Measurements from ENCODE around the gene CD74. TPM values are rescaled to one million over a fixed set of nuclear protein-coding genes. Genes with fewer than 3 reads are reported as not detected.

The CD74 gene
- total and polyA plus RNA-seq, 2 of the 13 experiments (the other 11 are each of a cell fraction or from before 2014, with no cell fraction given), result 34.1 to 84.4 TPM

GRCh38 chr5:150428106-150428876 is 15.6 kb upstream of the CD74 start (continued):
- no peak for TF ChIP-seq SNAI1 (CRISPR knock-in tag; IDR thresholded peaks at IDR 0.05; ENCODE audit: borderline replicate concordance)
- TF ChIP-seq ATF4 (CRISPR knock-in tag; IDR thresholded peaks at IDR 0.05), result no peak
- no peak for TF ChIP-seq HMG20B (CRISPR knock-in tag; conservative IDR thresholded peaks at IDR 0.05)
- no peak for TF ChIP-seq REST (IDR thresholded peaks at IDR 0.05; ENCODE audit: borderline replicate concordance in 1 of 2, low read depth in 1 of 2, low read length in 2 of 2)
- no peak for TF ChIP-seq ZNF3 (CRISPR knock-in tag; IDR thresholded peaks at IDR 0.05)
- no peak for TF ChIP-seq SKIL (CRISPR knock-in tag; IDR thresholded peaks at IDR 0.05; ENCODE audit: borderline replicate concordance)
- TF ChIP-seq ZNF672 (CRISPR knock-in tag; IDR thresholded peaks at IDR 0.05), result no peak
- TF ChIP-seq ZNF329 (CRISPR knock-in tag; IDR thresholded peaks at IDR 0.05; ENCODE audit: low read depth), result no peak
- no peak for TF ChIP-seq ZNF660 (CRISPR knock-in tag; IDR thresholded peaks at IDR 0.05; ENCODE audit: borderline replicate concordance, low read depth)
- TF ChIP-seq SIX4 (CRISPR knock-in tag; IDR thresholded peaks at IDR 0.05), result no peak
- TF ChIP-seq DR1 (CRISPR knock-in tag; IDR thresholded peaks at IDR 0.05), result 0 out of 2 replicates have a peak, but pooled peaks have one; percentile 50
- TF ChIP-seq NR0B2 (CRISPR knock-in tag; IDR thresholded peaks at IDR 0.05), result no peak
- TF ChIP-seq BRD4 (CRISPR knock-in tag; IDR thresholded peaks at IDR 0.05), result no peak
- TF ChIP-seq ZC3H13 (CRISPR knock-in tag; IDR thresholded peaks at IDR 0.05), result no peak
- TF ChIP-seq POLR2AphosphoS2 (IDR thresholded peaks at IDR 0.05; ENCODE audit: low read depth, low read length), result no peak
- TF ChIP-seq EHMT2 (IDR thresholded peaks at IDR 0.05; ENCODE audit: borderline replicate concordance, low read depth, low read length), result no peak
- no peak for TF ChIP-seq ZNF10 (CRISPR knock-in tag; IDR thresholded peaks at IDR 0.05; ENCODE audit: borderline replicate concordance, low read depth)
- TF ChIP-seq ZNF367 (CRISPR knock-in tag; IDR thresholded peaks at IDR 0.05; ENCODE audit: borderline replicate concordance), result no peak
- TF ChIP-seq LBX2 (CRISPR knock-in tag; IDR thresholded peaks at IDR 0.05; ENCODE audit: borderline replicate concordance), result no peak
- no peak; the same call in 1 of the 2 replicates for TF ChIP-seq HMG20A (CRISPR knock-in tag; IDR thresholded peaks at IDR 0.05; ENCODE audit: borderline replicate concordance)
- TF ChIP-seq MTA1 (CRISPR knock-in tag; IDR thresholded peaks at IDR 0.05; ENCODE audit: borderline replicate concordance), result no peak

Data from HepG2 (cell line).